GM12873 (cell line): ENCODE data around the gene ICAM5.

ENCODE experiments used
- TF ChIP-seq, protein P1 (sequence below): IDR thresholded peaks from 2 replicates; pipeline ENCODE4 v1.5.1; 2012; ENCODE audit warnings: low read depth, mild to moderate bottlenecking, moderate library complexity, low read length, control low read depth; ENCODE audit not compliant: insufficient read depth; ENCODE audit errors: missing control alignments

Gene ICAM5

DNA sequence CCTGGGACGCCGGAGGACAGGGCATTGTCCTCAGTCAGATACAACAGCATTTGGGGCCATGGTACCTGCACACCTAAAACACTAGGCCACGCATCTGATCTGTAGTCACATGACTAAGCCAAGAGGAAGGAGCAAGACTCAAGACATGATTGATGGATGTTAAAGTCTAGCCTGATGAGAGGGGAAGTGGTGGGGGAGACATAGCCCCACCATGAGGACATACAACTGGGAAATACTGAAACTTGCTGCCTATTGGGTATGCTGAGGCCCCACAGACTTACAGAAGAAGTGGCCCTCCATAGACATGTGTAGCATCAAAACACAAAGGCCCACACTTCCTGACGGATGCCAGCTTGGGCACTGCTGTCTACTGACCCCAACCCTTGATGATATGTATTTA lies 4.4 kb upstream of the ICAM5 start:
- TF ChIP-seq, protein P1, sequence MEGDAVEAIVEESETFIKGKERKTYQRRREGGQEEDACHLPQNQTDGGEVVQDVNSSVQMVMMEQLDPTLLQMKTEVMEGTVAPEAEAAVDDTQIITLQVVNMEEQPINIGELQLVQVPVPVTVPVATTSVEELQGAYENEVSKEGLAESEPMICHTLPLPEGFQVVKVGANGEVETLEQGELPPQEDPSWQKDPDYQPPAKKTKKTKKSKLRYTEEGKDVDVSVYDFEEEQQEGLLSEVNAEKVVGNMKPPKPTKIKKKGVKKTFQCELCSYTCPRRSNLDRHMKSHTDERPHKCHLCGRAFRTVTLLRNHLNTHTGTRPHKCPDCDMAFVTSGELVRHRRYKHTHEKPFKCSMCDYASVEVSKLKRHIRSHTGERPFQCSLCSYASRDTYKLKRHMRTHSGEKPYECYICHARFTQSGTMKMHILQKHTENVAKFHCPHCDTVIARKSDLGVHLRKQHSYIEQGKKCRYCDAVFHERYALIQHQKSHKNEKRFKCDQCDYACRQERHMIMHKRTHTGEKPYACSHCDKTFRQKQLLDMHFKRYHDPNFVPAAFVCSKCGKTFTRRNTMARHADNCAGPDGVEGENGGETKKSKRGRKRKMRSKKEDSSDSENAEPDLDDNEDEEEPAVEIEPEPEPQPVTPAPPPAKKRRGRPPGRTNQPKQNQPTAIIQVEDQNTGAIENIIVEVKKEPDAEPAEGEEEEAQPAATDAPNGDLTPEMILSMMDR: no peak

DNA sequence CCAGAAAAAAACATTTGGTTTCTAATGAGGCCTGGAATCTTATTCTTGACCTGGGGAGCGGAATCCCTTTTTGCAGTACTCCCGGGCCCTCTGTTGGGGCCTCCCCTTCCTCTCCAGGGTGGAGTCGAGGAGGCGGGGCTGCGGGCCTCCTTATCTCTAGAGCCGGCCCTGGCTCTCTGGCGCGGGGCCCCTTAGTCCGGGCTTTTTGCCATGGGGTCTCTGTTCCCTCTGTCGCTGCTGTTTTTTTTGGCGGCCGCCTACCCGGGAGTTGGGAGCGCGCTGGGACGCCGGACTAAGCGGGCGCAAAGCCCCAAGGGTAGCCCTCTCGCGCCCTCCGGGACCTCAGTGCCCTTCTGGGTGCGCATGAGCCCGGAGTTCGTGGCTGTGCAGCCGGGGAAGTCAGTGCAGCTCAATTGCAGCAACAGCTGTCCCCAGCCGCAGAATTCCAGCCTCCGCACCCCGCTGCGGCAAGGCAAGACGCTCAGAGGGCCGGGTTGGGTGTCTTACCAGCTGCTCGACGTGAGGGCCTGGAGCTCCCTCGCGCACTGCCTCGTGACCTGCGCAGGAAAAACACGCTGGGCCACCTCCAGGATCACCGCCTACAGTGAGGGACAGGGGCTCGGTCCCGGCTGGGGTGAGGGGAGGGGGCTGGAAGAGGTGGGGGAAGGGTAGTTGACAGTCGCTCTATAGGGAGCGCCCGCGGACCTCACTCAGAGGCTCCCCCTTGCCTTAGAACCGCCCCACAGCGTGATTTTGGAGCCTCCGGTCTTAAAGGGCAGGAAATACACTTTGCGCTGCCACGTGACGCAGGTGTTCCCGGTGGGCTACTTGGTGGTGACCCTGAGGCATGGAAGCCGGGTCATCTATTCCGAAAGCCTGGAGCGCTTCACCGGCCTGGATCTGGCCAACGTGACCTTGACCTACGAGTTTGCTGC lies 2.7 kb upstream of the ICAM5 start, which contains the start of gene ICAM4:
Gene ICAM4, plus strand, starts transcription at position 153 of the 935 bp plus-strand sequence. Its CDS starts 58 bp downstream, at position 211.
- TF ChIP-seq, protein P1: no peak

DNA sequence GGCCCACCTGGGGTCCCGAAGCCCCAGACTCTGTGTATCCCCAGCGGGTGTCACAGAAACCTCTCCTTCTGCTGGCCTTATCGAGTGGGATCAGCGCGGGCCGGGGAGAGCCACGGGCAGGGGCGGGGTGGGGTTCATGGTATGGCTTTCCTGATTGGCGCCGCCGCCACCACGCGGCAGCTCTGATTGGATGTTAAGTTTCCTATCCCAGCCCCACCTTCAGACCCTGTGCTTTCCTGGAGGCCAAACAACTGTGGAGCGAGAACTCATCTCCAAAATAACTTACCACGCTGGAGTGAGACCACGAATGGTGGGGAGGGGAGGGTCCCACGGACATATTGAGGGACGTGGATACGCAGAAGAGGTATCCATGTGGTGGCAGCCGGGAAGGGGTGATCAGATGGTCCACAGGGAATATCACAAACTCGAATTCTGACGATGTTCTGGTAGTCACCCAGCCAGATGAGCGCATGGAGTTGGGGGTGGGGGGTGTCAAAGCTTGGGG lies 1.0 kb upstream of the ICAM5 start:
- TF ChIP-seq, protein P1: no peak

DNA sequence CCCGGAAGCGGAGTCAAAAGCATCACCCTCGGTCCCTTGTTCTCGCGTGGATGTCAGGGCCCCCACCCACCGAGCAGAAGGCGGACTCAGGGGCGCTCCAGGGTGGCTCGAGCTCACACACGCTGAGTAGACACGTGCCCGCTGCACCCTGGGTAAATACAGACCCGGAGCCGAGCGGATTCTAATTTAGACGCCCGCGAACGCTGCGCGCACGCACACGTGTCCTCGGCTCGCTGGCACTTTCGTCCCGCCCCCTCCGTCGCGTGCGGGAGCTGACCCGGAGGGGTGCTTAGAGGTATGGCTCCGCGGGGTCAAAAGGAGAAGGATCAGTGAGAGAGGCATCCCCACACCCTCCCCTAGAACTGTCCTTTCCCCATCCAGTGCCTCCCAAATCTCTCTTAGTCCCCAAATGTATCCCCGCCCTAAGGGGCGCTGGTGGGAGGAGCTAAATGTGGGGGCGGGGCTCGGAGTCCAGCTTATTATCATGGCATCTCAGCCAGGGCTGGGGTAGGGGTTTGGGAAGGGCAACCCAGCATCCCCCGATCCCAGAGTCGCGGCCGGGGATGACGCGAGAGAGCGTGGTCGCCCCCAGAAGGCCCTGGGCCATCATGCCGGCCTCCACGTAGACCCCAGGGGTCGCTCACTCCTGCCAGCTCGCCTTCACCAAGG lies 451 bp upstream of the ICAM5 start:
- TF ChIP-seq, protein P1: no peak

DNA sequence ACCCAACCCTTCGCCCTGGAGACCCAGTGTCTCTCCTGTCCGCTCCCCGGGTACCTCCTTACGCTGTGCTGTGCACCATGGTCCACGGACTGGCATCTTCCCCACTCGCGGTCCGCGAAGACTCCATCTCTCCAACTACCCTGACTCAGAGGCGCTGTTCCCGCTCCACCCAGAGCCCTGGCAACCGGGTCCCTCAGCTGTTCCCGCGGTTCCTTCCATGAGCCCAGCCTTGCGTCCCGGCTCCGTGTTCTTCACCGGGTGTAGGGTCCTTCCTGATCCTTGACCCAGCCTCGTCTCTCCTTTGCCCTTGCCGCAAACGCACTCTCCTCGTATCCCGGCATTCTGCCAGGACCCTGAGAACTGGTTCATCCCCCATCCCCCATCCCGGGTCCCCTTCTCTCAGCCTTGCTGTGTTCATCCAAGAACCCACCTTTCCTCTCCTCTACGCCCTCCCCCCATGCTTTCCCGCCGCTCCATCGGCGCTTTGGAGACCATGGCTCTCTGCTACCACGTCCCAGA lies 664 bp downstream of the ICAM5 start:
- TF ChIP-seq, protein P1: no peak

DNA sequence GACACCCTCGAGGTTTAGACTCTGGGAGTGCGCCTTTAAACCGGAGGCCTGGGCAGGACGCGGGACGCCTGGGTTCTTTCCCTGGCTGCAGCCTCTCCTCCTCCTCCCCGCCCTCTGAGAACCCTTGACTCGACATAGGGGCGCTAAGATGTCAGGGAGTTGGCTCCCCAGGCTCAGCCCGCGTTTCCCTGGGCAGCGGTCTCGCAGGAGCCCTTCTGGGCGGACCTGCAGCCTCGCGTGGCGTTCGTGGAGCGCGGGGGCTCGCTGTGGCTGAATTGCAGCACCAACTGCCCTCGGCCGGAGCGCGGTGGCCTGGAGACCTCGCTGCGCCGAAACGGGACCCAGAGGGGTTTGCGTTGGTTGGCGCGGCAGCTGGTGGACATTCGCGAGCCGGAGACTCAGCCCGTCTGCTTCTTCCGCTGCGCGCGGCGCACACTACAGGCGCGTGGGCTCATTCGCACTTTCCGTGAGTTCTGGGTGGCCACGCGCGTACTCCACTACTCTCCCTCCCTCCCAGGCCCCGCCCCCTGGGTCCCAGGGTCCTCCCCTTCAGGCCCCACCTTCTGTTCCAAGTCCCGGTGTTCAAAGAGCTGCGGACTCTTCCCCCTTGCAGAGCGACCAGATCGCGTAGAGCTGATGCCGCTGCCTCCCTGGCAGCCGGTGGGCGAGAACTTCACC lies 1.3 kb downstream of the ICAM5 start:
- TF ChIP-seq, protein P1: no peak
